ENCODE data around the gene RNASE13. TPM values are rescaled to one million over a fixed set of nuclear protein-coding genes. Genes with fewer than 3 reads are reported as not detected.

Gene RNASE13
- total and polyA plus RNA-seq, 2 experiments from 2014 or later: not detected

DNA sequence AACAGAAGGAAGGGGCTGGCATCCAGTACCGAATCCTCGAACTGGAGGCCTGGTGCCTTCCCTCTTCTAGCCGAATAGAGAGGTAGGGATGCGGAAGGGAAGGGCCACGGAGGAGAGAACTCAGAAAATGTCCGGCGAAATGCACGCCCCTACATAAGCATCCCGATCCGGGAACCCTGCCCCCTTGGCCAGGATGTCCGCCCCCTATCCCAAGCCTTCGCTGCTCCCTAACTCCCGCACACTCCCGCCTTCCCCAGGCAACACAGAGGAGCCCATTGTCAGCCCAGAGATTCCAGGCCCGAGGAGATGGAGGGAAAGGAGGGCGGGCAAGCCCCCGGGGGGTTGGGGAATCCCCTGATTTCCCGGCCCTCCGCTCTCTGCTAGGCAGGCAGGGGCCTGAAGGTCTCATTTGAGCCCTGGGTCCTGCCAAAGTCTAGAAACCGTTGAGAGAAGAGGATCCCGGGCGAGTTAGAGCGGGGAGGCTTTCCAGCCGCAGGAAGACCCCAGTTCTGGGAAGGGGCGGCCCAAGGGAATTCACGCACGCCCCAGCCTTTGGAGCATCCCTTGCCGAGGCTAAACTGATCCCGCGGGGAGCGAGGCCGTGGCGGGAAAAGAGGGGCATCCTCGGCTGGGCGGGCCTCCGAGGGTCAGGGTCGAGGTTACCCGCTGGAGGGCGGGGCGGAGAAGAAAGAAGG is 34.9 kb upstream of the RNASE13 start:
- H3K36me3 Mint-ChIP-seq (ENCODE audit: low read depth): peaks cover 21% of the 10 kb centered on the region
- DNase-seq (ENCODE audit: low spot score) (peak; percentile 91), ATAC-seq (peak; percentile 57)
- Histone ChIP-seq H4K20me1 (replicated peaks; ENCODE audit: insufficient read depth) (no peaks in the 10 kb centered on the region; the same call in 1 of the 2 replicates), H3K4me2 (peak overlapping the region; percentile 98), H3F3A (replicated peaks; ENCODE audit: low read depth) (peaks cover 17% of the 10 kb centered on the region), H2AFZ (peak overlapping the region; percentile 96), H3K36me3 (ENCODE audit: insufficient read depth) (peaks cover 4% of the 10 kb centered on the region; the same call in 1 of the 2 replicates), H3K4me1 (ENCODE audit: insufficient read depth) (peaks cover 13% of the 10 kb centered on the region), H3K9me2 (ENCODE audit: insufficient read depth) (no peaks in the 10 kb centered on the region), H3K27ac (ENCODE audit: low read depth) (no peak overlapping the region), H3K4me3 (peak overlapping the region; percentile 95), H3K79me2 (replicated peaks; ENCODE audit: insufficient read depth) (peaks cover 6% of the 10 kb centered on the region), H3K27me3 (ENCODE audit: insufficient read depth) (peaks cover 27% of the 10 kb centered on the region)
- peaks cover 35% of the 10 kb centered on the region for H3K4me1 Mint-ChIP-seq
- TF ChIP-seq ZNF331 (CRISPR knock-in tag; IDR thresholded peaks at IDR 0.05; ENCODE audit: low read depth) (no peak), EZH2phosphoT487 (IDR thresholded peaks at IDR 0.05; ENCODE audit: unreplicated experiment) (no peak), ETS1 (IDR thresholded peaks at IDR 0.05) (no peak), CREB1 (CRISPR knock-in tag; IDR thresholded peaks at IDR 0.05; ENCODE audit: low read depth) (no peak), POLR2AphosphoS5 (IDR thresholded peaks at IDR 0.05; ENCODE audit: low read depth) (peak; percentile 36; the same call in 1 of the 2 replicates)
- no peaks in the 10 kb centered on the region; the same call in 2 of the 3 replicates for H3K9me3 Mint-ChIP-seq
- H3K27me3 Mint-ChIP-seq (ENCODE audit: insufficient read depth, low read depth, poor library complexity): peaks cover 23% of the 10 kb centered on the region
- H3K4me3 Mint-ChIP-seq: peak overlapping the region; percentile 80
- H3K27ac Mint-ChIP-seq: peak overlapping the region; percentile 75

GRCh38 chr14:21068521-21069387 is 34.1 kb upstream of the RNASE13 start:
- TF ChIP-seq ZNF331 (CRISPR knock-in tag; IDR thresholded peaks at IDR 0.05; ENCODE audit: low read depth) (no peak), JUNB (IDR thresholded peaks at IDR 0.05; ENCODE audit: unreplicated experiment) (no peak), STAT1 (IDR thresholded peaks at IDR 0.05; ENCODE audit: unreplicated experiment) (no peak), ETS1 (IDR thresholded peaks at IDR 0.05) (no peak), ZNF114 (CRISPR knock-in tag; IDR thresholded peaks at IDR 0.05) (no peak), EZH2 (IDR thresholded peaks at IDR 0.05; ENCODE audit: low read depth, unreplicated experiment) (peak; percentile 9), REST (IDR thresholded peaks at IDR 0.05; ENCODE audit: unreplicated experiment) (no peak), POLR2AphosphoS5 (IDR thresholded peaks at IDR 0.05; ENCODE audit: low read depth) (no peak)
- TF ChIP-seq, protein P1, sequence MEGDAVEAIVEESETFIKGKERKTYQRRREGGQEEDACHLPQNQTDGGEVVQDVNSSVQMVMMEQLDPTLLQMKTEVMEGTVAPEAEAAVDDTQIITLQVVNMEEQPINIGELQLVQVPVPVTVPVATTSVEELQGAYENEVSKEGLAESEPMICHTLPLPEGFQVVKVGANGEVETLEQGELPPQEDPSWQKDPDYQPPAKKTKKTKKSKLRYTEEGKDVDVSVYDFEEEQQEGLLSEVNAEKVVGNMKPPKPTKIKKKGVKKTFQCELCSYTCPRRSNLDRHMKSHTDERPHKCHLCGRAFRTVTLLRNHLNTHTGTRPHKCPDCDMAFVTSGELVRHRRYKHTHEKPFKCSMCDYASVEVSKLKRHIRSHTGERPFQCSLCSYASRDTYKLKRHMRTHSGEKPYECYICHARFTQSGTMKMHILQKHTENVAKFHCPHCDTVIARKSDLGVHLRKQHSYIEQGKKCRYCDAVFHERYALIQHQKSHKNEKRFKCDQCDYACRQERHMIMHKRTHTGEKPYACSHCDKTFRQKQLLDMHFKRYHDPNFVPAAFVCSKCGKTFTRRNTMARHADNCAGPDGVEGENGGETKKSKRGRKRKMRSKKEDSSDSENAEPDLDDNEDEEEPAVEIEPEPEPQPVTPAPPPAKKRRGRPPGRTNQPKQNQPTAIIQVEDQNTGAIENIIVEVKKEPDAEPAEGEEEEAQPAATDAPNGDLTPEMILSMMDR (conservative IDR thresholded peaks at IDR 0.05; ENCODE audit: low read depth in 2 of 2): peak; percentile 66 to 77
- DNase-seq (ENCODE audit: low spot score) (peak; percentile 88), ATAC-seq (peak; percentile 9)
- peaks cover 27% of the 10 kb centered on the region for H3K27me3 ChIP-seq (ENCODE audit: insufficient read depth)
- peaks cover 13% of the 10 kb centered on the region for H3K4me1 ChIP-seq (ENCODE audit: insufficient read depth)
- peak overlapping the region; percentile 98 for H3K4me2 ChIP-seq
- no peaks in the 10 kb centered on the region for H3K9me2 ChIP-seq (ENCODE audit: insufficient read depth)
- H3F3A ChIP-seq (replicated peaks; ENCODE audit: low read depth): peaks cover 17% of the 10 kb centered on the region
- Mint-ChIP-seq H3K27ac (no peak overlapping the region), H3K4me3 (peak overlapping the region; percentile 80), H3K27me3 (ENCODE audit: insufficient read depth, low read depth, poor library complexity) (peaks cover 23% of the 10 kb centered on the region), H3K9me3 (no peaks in the 10 kb centered on the region; the same call in 2 of the 3 replicates), H3K36me3 (ENCODE audit: low read depth) (peaks cover 19% of the 10 kb centered on the region), H3K4me1 (peaks cover 34% of the 10 kb centered on the region)
- no peaks in the 10 kb centered on the region; the same call in 1 of the 2 replicates for H4K20me1 ChIP-seq (replicated peaks; ENCODE audit: insufficient read depth)
- peaks cover 4% of the 10 kb centered on the region; the same call in 1 of the 2 replicates for H3K36me3 ChIP-seq (ENCODE audit: insufficient read depth)
- peak overlapping the region; percentile 96 for H2AFZ ChIP-seq
- peak overlapping the region; percentile 95 for H3K4me3 ChIP-seq
- H3K27ac ChIP-seq (ENCODE audit: low read depth): no peak overlapping the region
- peaks cover 6% of the 10 kb centered on the region for H3K79me2 ChIP-seq (replicated peaks; ENCODE audit: insufficient read depth)
